GM20431 (cell line): ENCODE data around the gene SHISAL2A.

ENCODE experiments used
- in situ Hi-C: fragments of 300-500 bp; cut with MseI, MboI; formaldehyde crosslinking; loops from one replicate; pipeline ENCODE4 v1.15.0; 2020; ENCODE audit warnings: low sequenced_read_pairs; ENCODE audit not compliant: unreplicated experiment

The SHISAL2A gene

DNA sequence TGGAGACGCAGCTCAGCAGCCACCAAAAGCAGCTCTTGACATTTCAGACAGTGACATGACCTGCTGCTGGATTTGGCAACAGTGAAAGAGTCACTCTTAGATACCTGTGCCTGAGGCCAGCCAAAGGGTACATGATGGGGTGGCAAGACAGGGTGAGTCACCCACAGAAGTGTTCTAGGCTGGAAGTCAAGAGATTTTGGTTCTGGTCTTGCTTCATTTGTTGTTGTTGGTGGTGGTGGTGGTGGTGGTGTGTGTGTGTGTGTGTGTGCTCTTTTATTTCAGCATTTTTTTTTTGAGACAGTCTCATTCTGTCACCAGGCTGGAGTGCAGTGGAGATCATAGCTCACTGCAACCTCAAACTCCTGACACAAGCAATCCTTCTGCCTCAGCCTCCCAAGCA lies 25.8 kb downstream of the SHISAL2A start:
- in situ Hi-C loops, result no loop called here

DNA sequence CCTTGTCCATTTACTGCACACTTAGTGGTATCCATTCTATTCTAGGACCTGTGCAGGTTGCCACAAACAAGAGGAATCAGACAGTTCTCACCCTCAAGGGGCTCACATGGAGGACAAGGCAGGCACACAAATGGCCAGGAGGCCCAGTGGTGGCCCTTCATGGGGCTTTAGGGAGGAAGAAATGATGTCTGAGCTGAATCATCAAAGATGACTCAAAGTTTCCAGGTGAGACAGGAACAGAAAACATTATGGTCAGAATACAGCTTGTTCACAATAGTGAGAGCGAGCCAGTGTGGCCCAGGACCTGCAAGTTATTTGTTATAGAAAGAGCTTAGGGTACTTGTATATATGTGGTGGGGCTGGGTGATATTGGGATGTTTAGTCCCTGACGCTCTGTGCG lies 26.4 kb downstream of the SHISAL2A start:
- in situ Hi-C loops, result no loop called here

DNA sequence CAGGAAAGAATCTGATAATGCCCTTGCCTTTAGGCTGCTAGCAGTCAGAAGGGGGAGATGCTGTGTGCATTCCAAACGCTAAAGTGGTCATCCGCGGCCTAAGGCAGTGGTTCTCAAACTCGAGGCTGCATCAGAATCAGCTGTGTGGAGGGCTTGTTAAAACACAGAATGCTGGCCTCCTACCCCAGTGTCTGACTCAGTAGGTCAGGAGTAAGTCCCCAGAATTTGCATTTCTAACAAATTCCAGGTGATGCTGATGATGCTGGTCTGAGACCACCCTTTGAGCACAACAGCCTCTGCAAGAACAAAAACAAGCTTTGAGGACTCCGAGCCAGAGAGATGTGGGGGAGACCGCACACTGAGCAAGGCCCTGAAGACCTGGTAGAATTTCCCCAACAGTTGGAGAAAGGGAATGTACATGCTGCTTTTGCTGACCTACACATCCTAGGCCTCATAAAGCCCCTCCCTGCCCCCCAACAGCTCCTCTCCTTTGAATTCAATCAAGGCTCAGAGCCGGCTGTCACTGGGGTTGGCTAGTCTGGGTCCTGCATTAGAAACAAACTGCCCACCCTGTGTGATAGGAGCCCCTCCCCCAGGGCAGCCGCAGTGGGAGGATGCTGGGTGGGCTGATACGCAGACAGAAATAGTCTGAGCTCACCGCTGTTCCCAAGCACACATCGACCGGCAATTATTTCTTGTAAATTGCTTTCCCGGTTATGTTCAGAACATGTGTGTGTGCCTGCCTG lies 27.1 kb downstream of the SHISAL2A start:
- in situ Hi-C loops, result no loop called here

DNA sequence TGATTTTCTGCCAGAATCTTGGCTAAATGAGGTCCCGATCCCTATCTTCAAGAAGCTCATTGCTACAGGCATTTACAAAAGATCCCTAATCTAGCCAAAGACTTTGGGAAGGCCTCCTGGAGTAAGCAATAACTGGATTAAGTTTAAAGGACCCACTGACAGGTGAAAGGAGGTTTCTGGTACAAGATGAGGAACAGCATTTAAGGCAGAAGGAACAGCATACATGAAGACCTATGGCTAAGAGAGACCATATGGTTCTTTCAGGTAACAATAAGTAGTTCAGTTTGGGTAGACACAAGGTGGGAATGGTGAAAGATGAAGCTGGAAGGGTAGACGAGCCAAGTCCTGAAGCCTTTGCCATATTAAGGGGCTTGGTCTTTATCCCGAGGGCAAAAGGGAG lies 27.8 kb downstream of the SHISAL2A start:
- in situ Hi-C loops, result no loop called here

DNA sequence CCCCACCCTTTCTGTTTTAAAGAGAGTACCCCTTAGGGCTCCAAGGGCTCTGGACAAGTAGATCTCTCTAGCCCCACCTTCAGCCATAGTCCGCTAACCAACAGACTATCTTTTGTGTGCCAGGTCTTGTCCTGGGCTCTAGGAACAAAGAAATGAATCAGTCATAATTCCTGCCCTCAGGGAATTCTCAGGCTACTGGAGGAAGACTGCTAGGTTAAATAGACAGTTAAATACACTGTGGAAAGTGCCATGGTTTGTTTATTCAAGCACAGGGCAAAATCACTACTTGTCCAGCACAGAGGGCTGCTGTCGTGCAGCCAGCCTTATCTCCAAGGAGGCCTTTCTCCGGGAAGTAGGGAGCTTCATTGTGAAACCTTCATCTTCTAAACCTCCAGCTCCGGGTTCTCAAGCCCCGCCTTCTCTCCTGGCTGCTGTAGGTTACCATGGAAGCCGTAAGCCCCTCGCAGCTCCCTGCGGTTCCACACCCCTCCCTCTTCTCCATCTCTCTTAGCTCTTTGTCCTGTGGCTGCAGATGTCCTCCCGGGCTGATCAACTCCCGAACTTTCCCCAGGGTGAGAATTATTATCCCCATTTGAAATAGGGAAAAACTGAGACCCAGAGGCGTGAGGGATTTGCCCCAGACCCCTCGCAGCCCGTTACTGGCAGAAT lies 29.8 kb downstream of the SHISAL2A start:
- in situ Hi-C loops, result no loop called here

DNA sequence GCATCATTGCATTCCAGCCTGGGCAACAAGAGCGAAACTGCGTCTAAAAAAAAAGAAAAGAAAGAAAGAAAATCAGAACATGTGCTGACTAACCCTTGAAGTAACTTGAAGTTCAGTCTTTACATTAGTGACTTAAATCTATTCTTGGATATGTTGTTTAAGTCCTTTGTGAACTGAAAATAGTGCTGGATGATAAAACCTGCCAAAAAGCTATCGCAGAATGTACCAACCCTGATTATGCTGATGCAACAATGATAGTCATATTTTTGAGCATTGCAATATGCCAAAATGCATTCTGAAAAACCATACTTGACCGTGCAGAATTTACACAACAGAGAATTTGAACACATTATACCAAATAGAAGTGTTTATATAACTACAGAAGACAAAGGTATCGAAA lies 30.7 kb downstream of the SHISAL2A start:
- in situ Hi-C loops, result no loop called here

DNA sequence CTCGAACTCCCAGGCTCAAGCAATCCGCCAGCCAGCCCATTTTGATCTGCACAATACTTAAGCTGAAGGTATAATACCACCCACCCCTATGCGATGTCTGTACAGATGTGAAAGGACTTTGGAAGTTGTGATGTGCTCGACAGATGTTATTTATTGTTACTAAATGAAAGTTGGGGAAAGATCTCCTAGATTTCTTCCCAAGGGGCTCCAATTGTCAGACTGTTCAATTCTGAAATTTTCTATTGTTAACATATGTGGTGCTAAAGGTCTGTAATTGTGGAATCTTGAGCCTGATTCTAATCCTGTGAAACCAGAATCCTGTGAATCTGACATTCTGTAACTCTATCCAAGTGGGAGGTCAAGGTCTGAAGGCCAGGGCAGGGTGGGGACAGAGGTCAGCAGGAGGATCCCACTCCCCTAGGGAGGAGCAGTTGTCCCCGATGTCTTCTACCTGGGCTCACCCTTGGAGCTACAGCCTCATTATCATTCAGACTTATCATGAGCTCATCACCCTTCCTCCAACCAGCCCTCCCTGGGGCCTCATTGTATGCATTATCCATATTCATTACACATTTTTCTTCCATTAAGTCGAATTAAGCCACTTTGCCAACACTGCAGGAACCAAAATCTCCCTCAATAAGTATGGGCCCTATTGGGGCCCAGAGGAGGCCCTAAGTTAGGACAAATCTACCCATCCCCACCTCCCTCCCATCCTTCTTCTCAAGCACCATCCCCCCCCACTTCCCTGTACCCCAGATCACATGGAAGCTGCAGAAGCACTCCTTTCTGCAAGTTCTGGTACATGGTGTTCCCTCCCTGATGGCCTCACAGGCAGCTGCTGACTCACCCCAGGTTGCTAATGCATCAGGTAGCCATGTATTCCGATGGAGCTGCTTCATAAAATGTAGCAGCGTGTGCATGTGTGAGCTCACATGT lies 32.3 kb downstream of the SHISAL2A start:
- in situ Hi-C loops, result no loop called here

DNA sequence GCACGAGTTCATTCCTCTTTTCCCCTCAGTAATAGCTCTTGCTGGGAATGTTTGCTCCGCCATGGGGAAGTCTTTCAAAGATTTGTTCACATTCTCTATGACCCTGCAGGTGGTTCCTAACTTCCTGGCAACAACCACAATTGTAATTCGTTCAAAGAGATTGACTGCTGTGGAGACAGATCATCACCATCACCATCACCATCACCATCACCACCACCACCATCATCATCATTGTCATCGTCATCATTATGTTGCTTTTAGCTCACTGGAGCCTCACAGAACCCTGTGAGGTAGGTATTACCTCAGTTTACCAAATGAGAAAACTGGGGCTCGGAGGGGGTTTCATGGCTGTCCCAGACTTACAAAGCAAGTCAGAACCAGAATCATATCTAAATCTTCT lies 34.3 kb downstream of the SHISAL2A start:
- in situ Hi-C loops, result no loop called here

DNA sequence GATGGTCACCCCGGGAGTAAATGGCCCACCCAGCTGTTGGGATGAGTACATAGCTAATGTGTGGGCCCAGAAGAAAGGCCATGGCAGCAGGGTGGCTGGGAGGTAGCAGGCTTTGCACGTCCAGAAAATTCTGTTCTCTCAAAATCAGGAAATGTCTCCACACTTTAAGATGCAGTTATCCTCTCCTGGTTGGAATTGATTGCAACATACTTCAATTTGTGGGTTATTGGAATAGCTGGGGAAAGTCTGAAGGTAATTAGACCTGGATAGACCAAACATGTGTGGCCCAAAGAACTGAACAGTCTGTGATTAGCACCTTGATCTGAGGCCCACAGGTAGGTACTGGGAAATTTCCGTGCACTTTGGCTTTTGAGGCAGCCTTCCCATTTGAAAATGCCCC lies 35.0 kb downstream of the SHISAL2A start:
- in situ Hi-C loops, result no loop called here

DNA sequence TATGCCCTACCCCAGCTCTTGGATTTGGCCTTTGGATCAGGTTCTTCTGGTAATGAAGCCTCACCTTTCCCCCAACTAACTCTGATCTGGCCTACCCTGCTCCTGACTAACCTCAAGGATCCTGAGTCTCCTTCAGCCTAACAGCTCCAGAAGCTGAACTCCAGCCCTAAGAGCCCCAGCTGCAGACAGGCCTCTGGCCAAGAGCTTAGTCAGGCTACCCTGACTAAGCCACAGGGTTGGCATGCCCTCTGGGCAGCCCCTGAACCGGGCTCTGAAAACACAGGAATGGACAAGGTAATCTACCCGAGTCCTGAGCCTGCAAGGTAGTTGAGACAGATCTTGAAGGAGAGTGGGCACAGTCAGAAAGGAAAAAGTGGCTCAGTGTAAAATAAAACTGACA lies 35.7 kb downstream of the SHISAL2A start:
- in situ Hi-C loops, result no loop called here

DNA sequence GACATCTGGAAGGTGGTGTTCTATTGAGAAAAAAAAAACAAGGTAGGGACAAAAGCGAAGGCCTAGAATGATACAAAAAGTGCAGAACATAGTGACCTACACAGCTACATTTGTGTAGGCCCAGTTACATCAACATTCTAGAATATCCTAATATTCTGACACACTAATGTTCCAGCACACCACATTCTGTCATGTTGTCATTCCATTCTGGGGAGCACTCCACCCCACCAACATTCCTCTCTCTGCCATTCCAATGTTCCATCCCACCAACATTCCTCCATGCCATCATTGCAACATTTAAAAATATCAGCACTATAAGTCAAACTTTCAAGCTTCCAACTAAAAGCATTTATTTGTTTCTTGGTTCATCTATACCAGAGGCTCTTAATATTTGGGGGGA lies 36.7 kb downstream of the SHISAL2A start:
- in situ Hi-C loops, result no loop called here

DNA sequence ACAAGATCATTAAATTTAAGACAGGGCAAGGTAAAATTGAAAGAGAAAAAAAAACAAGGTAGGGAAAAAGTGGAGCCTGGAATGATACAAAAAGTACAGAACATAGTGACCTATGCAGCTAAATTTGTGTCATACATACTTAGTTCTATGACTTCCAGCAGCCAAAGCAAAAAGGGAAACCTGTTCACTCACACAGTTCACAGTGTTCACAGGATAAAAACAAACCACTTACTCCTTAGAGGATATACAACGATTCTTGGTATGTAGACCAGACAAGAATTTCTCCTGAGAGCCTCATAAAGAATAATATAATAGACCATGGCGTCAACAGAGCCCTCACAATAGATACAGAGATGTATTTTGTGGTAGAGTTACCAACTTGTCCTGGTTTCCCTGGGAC lies 37.6 kb downstream of the SHISAL2A start:
- in situ Hi-C loops, result no loop called here

DNA sequence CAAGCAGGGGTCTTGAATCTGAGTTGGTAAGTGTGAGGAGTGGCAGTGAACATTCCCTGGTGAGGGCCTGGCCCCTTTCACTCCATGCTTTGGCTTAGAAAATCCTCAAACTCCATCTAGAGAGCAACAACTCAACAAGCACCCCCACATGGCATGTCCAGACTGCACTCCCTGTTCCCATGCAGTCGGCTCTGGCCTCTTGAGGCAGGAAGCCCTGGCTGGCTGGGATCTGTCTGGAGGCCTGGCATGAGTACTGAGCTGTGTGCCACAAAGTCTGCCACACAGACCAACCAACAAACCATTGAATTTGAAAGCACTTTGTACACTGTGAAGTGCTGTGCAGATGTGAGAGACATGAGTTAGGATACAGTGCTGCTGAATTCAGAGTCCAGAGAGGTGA lies 40.0 kb downstream of the SHISAL2A start:
- in situ Hi-C loops, result no loop called here

DNA sequence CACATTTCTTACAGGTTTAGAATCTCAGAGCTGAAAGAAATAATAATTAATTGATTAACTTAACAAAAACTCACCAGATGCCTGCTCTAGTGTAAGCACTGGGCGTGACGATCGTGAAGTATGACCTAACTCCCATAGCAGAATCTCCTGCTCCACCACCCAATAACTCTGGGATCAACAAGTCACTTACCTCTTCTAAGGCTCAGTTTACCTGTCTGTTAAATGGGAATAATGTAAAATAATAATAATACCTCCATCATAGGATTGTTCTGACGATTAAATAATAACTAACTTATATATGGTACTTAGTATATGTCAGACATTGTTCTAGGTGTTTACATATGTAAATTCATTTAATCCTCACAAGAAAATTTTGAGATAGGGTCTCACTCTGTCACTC lies 40.5 kb downstream of the SHISAL2A start:
- in situ Hi-C loops, result no loop called here

DNA sequence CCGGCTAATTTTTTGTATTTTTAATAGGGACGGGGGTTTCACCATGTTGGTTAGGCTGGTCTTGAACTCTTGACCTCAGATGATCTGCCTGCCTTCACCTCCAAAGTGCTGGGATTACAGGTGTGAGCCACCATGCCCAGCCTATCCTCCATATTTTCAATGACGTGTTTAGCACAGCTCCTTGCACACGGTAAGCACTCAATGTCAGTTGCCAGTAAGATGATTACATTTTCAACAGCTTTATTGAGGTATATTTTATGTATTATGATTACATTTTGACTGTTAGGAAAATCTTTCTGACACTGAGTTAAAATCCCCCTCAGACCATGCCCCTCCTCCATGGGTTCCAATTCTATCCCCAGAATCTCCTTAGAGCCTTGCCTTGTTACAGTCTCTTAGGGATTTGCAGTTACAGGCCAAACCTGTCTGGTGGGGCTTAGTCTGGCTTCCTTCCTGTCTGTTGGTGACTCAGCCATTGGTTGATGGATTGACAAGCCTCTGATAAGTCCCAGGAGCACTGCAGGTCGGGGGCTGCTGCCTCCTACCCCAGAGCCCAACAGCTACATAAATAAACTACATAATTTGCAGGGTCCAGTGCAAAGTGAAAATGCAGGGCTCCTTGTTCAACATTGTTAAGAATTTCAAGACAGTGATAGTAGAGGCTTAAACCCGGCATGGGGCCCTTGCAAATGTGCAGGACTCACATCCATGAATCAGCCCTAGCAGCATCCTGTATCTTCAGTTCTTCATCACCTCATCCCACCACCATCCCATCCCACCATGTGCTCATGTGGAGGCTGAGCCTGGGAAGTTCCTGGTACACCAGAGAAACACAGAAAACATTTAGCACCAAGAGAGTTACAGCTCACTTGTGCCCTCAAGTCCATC lies 41.8 kb downstream of the SHISAL2A start:
- in situ Hi-C loops, result loop anchor here (25.0 kb wide), 1 partner anchor 537 kb away; the partner anchor contains the start of gene ZFYVE9

DNA sequence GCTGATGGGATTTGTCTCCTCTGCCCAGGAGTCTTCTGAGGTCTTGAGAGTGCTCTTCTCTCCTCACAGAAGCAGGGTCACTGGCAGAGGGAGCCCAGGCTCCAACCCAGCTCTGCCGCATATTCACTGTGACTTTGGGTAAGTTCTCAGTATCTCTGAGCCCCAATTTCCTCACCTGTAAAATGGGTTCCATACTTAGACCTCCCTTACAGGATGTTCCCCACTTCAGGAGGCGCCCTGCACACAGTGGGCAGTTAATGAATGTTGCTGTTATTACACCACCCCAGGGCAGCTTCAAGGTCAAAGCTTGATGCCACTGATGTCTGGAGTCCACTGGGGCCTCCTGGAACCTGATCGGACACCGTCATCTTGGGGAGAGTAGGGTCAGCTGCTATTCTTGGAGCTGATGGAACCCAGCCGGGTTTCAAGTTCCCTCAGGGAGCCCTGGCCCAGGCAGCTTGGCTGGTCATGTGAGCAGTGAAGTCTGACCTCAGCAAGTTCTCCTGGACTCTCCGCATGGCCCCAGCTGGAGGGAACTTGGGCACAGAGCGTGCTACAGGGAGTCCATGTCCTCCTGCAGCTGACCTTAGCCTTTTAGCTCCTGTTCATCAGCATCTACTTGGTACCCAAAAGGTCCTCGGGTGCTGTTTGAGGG lies 43.4 kb downstream of the SHISAL2A start:
- in situ Hi-C loops, result loop anchor here (25.0 kb wide), 1 partner anchor 539 kb away; the partner anchor contains the start of gene ZFYVE9

DNA sequence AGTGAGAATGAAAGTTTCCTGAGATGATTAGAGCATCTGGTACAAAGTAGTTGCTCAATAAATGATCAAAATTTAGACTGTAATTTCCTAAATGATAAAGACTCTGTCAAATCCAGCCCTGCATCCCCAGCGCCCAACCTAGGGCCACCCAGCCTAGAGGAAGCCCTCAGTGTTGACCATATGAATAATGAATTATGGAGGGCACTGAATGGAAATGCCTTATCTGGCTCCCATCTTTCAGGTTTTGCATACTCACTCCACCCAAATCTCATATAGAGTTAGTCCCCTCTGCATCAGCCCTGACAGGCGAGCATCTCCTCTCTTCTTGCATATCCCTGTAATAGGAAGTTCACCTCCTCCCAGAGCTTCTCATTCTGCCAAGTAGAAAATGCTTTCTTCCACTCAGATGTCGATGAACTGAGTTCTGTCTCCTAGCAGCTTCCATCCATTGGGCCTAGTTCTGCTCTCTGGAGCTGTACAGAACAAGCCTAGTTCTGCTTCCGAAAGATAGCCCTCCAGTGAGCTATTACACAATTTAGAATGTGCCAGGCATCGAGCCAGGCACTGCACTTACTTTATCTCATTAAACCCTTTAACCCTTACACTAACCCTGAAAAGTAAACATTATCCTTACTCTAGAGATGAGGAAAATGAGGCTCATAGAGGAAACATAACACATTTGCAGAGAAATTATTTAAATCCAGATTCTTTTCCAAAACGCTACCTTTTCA lies 44.3 kb downstream of the SHISAL2A start:
- in situ Hi-C loops, result loop anchor here (25.0 kb wide), 1 partner anchor 540 kb away; the partner anchor contains the start of gene ZFYVE9

DNA sequence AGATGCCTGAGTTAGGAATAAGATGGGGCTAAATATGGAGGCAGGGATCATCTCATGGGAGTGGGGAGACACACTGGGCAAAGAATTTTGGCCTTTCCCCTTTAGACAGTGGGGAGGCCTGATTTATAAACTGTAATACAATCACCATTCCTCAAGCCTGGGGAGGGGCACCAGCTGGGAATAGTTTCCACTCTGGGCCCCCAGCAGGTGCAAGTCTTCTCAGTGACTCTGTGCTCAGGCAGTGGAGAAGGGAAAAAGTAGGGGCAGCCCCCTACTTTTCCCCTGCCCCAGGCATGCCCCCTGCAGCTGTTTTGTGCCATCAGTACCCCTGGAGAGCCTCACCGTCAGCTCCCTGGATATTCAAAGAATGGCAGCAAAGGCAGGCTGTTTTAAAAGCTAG lies 46.1 kb downstream of the SHISAL2A start:
- in situ Hi-C loops, result loop anchor here (25.0 kb wide), 1 partner anchor 542 kb away; the partner anchor contains the start of gene ZFYVE9
